HL-60 (cell line): ENCODE results near the gene CIRBP.

Experiments
- CTCF ChIP-seq: IDR thresholded peaks from one replicate; pipeline ENCODE4 v1.5.1; 2011; ENCODE audit warnings: low read length, control low read depth, inconsistent platforms; ENCODE audit not compliant: insufficient read depth
- POLR2AphosphoS5 ChIP-seq: IDR thresholded peaks from 2 replicates; pipeline ENCODE4 v1.6.1; 2012; ENCODE audit warnings: low read depth
- REST ChIP-seq: IDR thresholded peaks from 2 replicates; pipeline ENCODE4 v1.6.1; 2012; ENCODE audit warnings: low read depth; ENCODE audit not compliant: insufficient replicate concordance
- SPI1 ChIP-seq: IDR thresholded peaks from 2 replicates; pipeline ENCODE4 v1.6.1; 2012; ENCODE audit warnings: low read depth, mild to moderate bottlenecking, borderline replicate concordance

GRCh38 chr19:1283917-1284292 is 14.8 kb downstream of the CIRBP start:
- TF ChIP-seq CTCF (no peak), REST (no peak), POLR2AphosphoS5 (no peak), SPI1 (no peak)
